H1 (cell line): ENCODE results near the gene AP2B1. TPM values are rescaled to one million over a fixed set of nuclear protein-coding genes. Genes with fewer than 3 reads are reported as not detected.
A peak's percentile ranks its signal among the peaks of the same experiment; 100 is the strongest.

ENCODE experiments used
- CTCF ChIA-PET: fragments of 300-600 bp; sonication (Branson Sonifier 250); formaldehyde crosslinking; loops from one replicate; lab custom pipeline; 2021; ENCODE audit not compliant: partially characterized antibody; lab: Charles Lee
- POLR2A ChIA-PET: fragments of 300-600 bp; sonication (Branson Sonifier 250); formaldehyde crosslinking; loops from one replicate; lab custom pipeline; 2021; ENCODE audit warnings: inconsistent platforms; ENCODE audit not compliant: partially characterized antibody; lab: Charles Lee
- DNase-seq, 2 experiments: peaks; one replicate each; pipeline versions ENCODE4 v3.0.0 to v3.0.0-alpha.2; 2010 to 2022; ENCODE audit warnings: low spot score in 2 of 2, low read depth in 1 of 2, mixed read lengths in 1 of 2
- FAIRE-seq: peaks from 2 replicates; lab custom pipeline; 2011; peaks lifted over from hg19 to GRCh38; lab: Jason Lieb, UNC
- H2AFZ ChIP-seq: 2 replicates; pipeline ENCODE4 v1.8.1; 2012; ENCODE audit warnings: low read length, inconsistent platforms
- H2AK5ac ChIP-seq: 2 replicates; pipeline ENCODE4 v1.6.1; 2013; ENCODE audit warnings: low read depth, low read length
- H2BK120ac ChIP-seq: replicated peaks from 2 replicates; pipeline ENCODE3; 2013; ENCODE audit warnings: low read depth, low read length, inconsistent platforms
- H2BK12ac ChIP-seq: 2 replicates; pipeline ENCODE4 v1.6.1; 2013; ENCODE audit warnings: low read depth, low read length
- H2BK15ac ChIP-seq: 2 replicates; pipeline ENCODE4 v1.6.1; 2013; ENCODE audit warnings: low read length
- H2BK20ac ChIP-seq: 2 replicates; pipeline ENCODE4 v1.6.1; 2013; ENCODE audit warnings: low read length
- H2BK5ac ChIP-seq: 2 replicates; pipeline ENCODE4 v1.6.1; 2013; ENCODE audit warnings: low read depth, low read length
- H3K14ac ChIP-seq: 2 replicates; pipeline ENCODE4 v1.6.1; 2013; ENCODE audit warnings: inconsistent platforms; ENCODE audit not compliant: insufficient read length
- H3K18ac ChIP-seq: 2 replicates; pipeline ENCODE4 v1.6.1; 2013; ENCODE audit warnings: low read length; ENCODE audit errors: extremely low read depth
- H3K23ac ChIP-seq: 2 replicates; pipeline ENCODE4 v1.6.1; 2013; ENCODE audit warnings: inconsistent platforms; ENCODE audit not compliant: insufficient read length
- H3K23me2 ChIP-seq: 2 replicates; pipeline ENCODE4 v1.6.1; 2013; ENCODE audit warnings: low read depth, low read length
- H3K27ac ChIP-seq: 2 replicates; pipeline ENCODE4 v1.6.1; 2011; ENCODE audit warnings: low read depth, low read length, inconsistent platforms
- H3K27me3 ChIP-seq, 4 experiments: replicated peaks in 1 of 4; 1 replicate in 1 of 4; 2 replicates in 3 of 4; pipeline versions ENCODE4 v1.6.1 to v1.8.1; 2011 to 2013; ENCODE audit warnings: low read length in 3 of 4, mild to moderate bottlenecking in 3 of 4, inconsistent platforms in 2 of 4, mixed read lengths in 2 of 4, moderate library complexity in 1 of 4; ENCODE audit not compliant: control insufficient read depth in 3 of 4, insufficient read depth in 3 of 4; ENCODE audit errors: extremely low read depth in 1 of 4
- H3K36me3 ChIP-seq, 4 experiments: 2 replicates each; pipeline versions ENCODE4 v1.6.1 to v1.8.1; 2011 to 2013; ENCODE audit warnings: mild to moderate bottlenecking in 4 of 4, low read length in 3 of 4, moderate library complexity in 2 of 4, control low read depth in 1 of 4, inconsistent platforms in 1 of 4; ENCODE audit not compliant: insufficient read depth in 4 of 4, control insufficient read depth in 2 of 4
- H3K4ac ChIP-seq: replicated peaks from 2 replicates; pipeline ENCODE3; 2013; ENCODE audit warnings: low read length, low read depth, mixed read lengths, inconsistent platforms; ENCODE audit not compliant: insufficient read length
- H3K4me1 ChIP-seq, 4 experiments: replicated peaks in 1 of 4; 1 replicate in 1 of 4; 2 replicates in 3 of 4; pipeline versions ENCODE4 v1.6.1 to v1.8.1; 2011 to 2013; ENCODE audit warnings: low read length in 3 of 4, inconsistent platforms in 2 of 4, mixed read lengths in 1 of 4; ENCODE audit not compliant: insufficient read depth in 4 of 4, control insufficient read depth in 3 of 4
- H3K4me2 ChIP-seq, 2 experiments: 2 replicates each; pipeline versions ENCODE4 v1.6.1 to v1.8.1; 2011 to 2013; ENCODE audit warnings: low read depth in 2 of 2, low read length in 2 of 2, control low read depth in 1 of 2, inconsistent platforms in 1 of 2, mild to moderate bottlenecking in 1 of 2; ENCODE audit not compliant: insufficient read depth in 1 of 2
- H3K4me3 ChIP-seq, 4 experiments: fragments of 200-600, 300-600 bp in 1 of 4; sonication (generic), shearing (Covaris generic), sonication (Bioruptor Twin) in 1 of 4; 2 replicates each; pipeline versions ENCODE4 v1.5.1 to v1.8.1; 2011 to 2016; ENCODE audit warnings: low read length in 4 of 4, low read depth in 3 of 4, control low read depth in 2 of 4, inconsistent platforms in 2 of 4, mild to moderate bottlenecking in 2 of 4, mixed read lengths in 1 of 4, moderate library complexity in 1 of 4; ENCODE audit not compliant: insufficient read depth in 2 of 4; ENCODE audit errors: extremely low read depth in 1 of 4
- H3K56ac ChIP-seq: replicated peaks from 2 replicates; pipeline ENCODE3; 2013; ENCODE audit warnings: low read depth, mild to moderate bottlenecking, mixed read lengths, low read length, inconsistent platforms; ENCODE audit not compliant: insufficient read length
- H3K79me1 ChIP-seq: 2 replicates; pipeline ENCODE4 v1.6.1; 2013; ENCODE audit warnings: low read depth, low read length, control low read depth
- H3K79me2 ChIP-seq, 2 experiments: 2 replicates each; pipeline versions ENCODE4 v1.6.1 to v1.8.1; 2012 to 2013; ENCODE audit warnings: low read length in 2 of 2, mild to moderate bottlenecking in 2 of 2, inconsistent platforms in 1 of 2; ENCODE audit not compliant: insufficient read depth in 2 of 2, control insufficient read depth in 1 of 2
- H3K9ac ChIP-seq, 4 experiments: replicated peaks in 1 of 4; 1 replicate in 1 of 4; 2 replicates in 3 of 4; pipeline versions ENCODE4 v1.6.1 to v1.8.1; 2011 to 2013; ENCODE audit warnings: low read depth in 3 of 4, low read length in 3 of 4, control low read depth in 2 of 4, mild to moderate bottlenecking in 2 of 4, moderate library complexity in 2 of 4, inconsistent platforms in 1 of 4; ENCODE audit errors: extremely low read depth in 1 of 4
- H3K9me3 ChIP-seq, 2 experiments: 2 replicates each; pipeline versions ENCODE4 v1.6.1 to v1.8.1; 2012 to 2013; ENCODE audit warnings: mild to moderate bottlenecking in 2 of 2, moderate library complexity in 2 of 2, control low read depth in 1 of 2, inconsistent platforms in 1 of 2, low read depth in 1 of 2, low read length in 1 of 2, mixed read lengths in 1 of 2; ENCODE audit not compliant: insufficient read depth in 2 of 2
- H4K20me1 ChIP-seq, 2 experiments: replicated peaks in 1 of 2; 2 replicates each; pipeline versions ENCODE3 to v1.8.1; 2011 to 2013; ENCODE audit warnings: inconsistent platforms in 2 of 2, low read length in 2 of 2, mild to moderate bottlenecking in 1 of 2; ENCODE audit not compliant: insufficient read depth in 2 of 2, control insufficient read depth in 1 of 2
- H4K5ac ChIP-seq: 2 replicates; pipeline ENCODE4 v1.6.1; 2013; ENCODE audit warnings: low read length, low read depth, mixed read lengths, inconsistent platforms; ENCODE audit not compliant: insufficient read length
- H4K8ac ChIP-seq: 2 replicates; pipeline ENCODE4 v1.8.0; 2013; ENCODE audit warnings: mild to moderate bottlenecking, moderate library complexity, low read length, inconsistent platforms; ENCODE audit not compliant: insufficient read depth; ENCODE audit errors: extremely low read depth
- H4K91ac ChIP-seq: replicated peaks from 2 replicates; pipeline ENCODE3; 2013; ENCODE audit warnings: low read length, mixed read lengths, inconsistent platforms; ENCODE audit not compliant: insufficient read length
- BACH1 ChIP-seq: IDR thresholded peaks from 2 replicates; pipeline ENCODE4 v1.6.1; 2012; ENCODE audit warnings: low read length, improper control_type of control experiment
- CBX5 ChIP-seq: fragments of 300-800, 300-1000 bp; sonication (generic); IDR thresholded peaks from 2 replicates; pipeline ENCODE4 v1.7.1; 2016; ENCODE audit warnings: antibody characterized with exemption, low read length, low read depth
- CBX8 ChIP-seq: fragments of 300-800, 300-1000 bp; sonication (generic); IDR thresholded peaks from 2 replicates; pipeline ENCODE4 v1.7.1; 2016; ENCODE audit warnings: low read depth, low read length, borderline replicate concordance
- CEBPB ChIP-seq: IDR thresholded peaks from 2 replicates; pipeline ENCODE4 v1.6.1; 2012; ENCODE audit warnings: low read depth, low read length
- CTBP2 ChIP-seq: IDR thresholded peaks from 2 replicates; pipeline ENCODE4 v1.7.0; 2011; ENCODE audit warnings: borderline replicate concordance, mild to moderate bottlenecking, moderate library complexity, mixed read lengths, low read length; ENCODE audit not compliant: insufficient read depth, insufficient read length
- GTF2F1 ChIP-seq: IDR thresholded peaks from 2 replicates; pipeline ENCODE4 v1.6.1; 2012; ENCODE audit warnings: low read depth, low read length, improper control_type of control experiment, borderline replicate concordance
- HDAC6 ChIP-seq: IDR thresholded peaks from one replicate; pipeline ENCODE4 v1.7.1; 2012; ENCODE audit warnings: low read depth, mild to moderate bottlenecking, inconsistent platforms, low read length, moderate library complexity
- KDM1A ChIP-seq: fragments of 200-600, 300-600 bp; sonication (generic); IDR thresholded peaks from 2 replicates; pipeline ENCODE4 v1.7.1; 2016; ENCODE audit warnings: mild to moderate bottlenecking, low read length, borderline replicate concordance
- MAX ChIP-seq: IDR thresholded peaks from 2 replicates; pipeline ENCODE4 v1.6.1; 2012; ENCODE audit warnings: inconsistent platforms
- POLR2AphosphoS5 ChIP-seq: IDR thresholded peaks from 2 replicates; pipeline ENCODE4 v1.6.1; 2011; ENCODE audit warnings: low read depth, low read length
- SRF ChIP-seq: IDR thresholded peaks from 2 replicates; pipeline ENCODE4 v1.6.1; 2011; ENCODE audit warnings: mild to moderate bottlenecking, low read depth, low read length, moderate library complexity
- TAF7 ChIP-seq: optimal IDR thresholded peaks from 2 replicates; pipeline ENCODE3; 2011; ENCODE audit warnings: low read depth, mild to moderate bottlenecking, inconsistent platforms, low read length, moderate library complexity, borderline replicate concordance
- ZNF274 ChIP-seq: IDR thresholded peaks from 2 replicates; pipeline ENCODE4 v1.7.0; 2012; ENCODE audit warnings: low read length, borderline replicate concordance; ENCODE audit errors: extremely low read depth
- WGBS, 2 experiments: shearing (Covaris generic) in 1 of 2; methylation state at CpG; one replicate each; pipeline versions ENCODE4 v1.1.6 to v1.1.7; 2013 to 2015; ENCODE audit warnings: low lambda C conversion rate in 2 of 2, mixed read lengths in 2 of 2, inconsistent platforms in 1 of 2, low coverage in 1 of 2, missing lambda C conversion rate in 1 of 2; ENCODE audit not compliant: insufficient replicate concordance in 2 of 2, insufficient coverage in 1 of 2, insufficient read length in 1 of 2; ENCODE audit errors: extremely low coverage in 1 of 2, missing lambda C conversion rate in 1 of 2; 5-methylcytosine and 5-hydroxymethylcytosine counted together
- polyA plus RNA-seq, 7 experiments: library from polyadenylated mRNA; depleted of rRNA in 3 of 7; stranded (reverse) in 5 of 7; unstranded in 2 of 7; fragments of >200 nt in 5 of 7; fragments of 200-250 nt in 2 of 7; gene quantifications; 1 replicate in 5 of 7; 2 replicates in 1 of 7; 4 replicates in 1 of 7; pipeline versions ENCODE4 v1.2.1 to v1.2.3, GENCODE V29; 2011 to 2013; ENCODE audit warnings: missing spikeins in 2 of 7, mixed read lengths in 2 of 7
- total RNA-seq: library from RNA; stranded (reverse); fragmentation: NEBNext Ultra II Directional; extraction: Animal tissue kit (Norgen Biotek cat#: 25700); gene quantifications from 2 replicates; pipeline ENCODE4 v1.2.1, GENCODE V29; 2021

The AP2B1 gene
- total and polyA plus RNA-seq, 2 of the 8 experiments (the other 6 are each of a cell fraction or from before 2014, with no cell fraction given): 95.5 to 199 TPM

- no peaks in the 10 kb centered on the region; a peak in 2 of 7 replicates for H3K27me3 ChIP-seq
- H3K9me3 ChIP-seq: no peaks in the 10 kb centered on the region
- H3K27ac ChIP-seq: no peak overlapping the region
- no peaks in the 10 kb centered on the region for H3K36me3 ChIP-seq
- no peaks in the 10 kb centered on the region for H3K79me1 ChIP-seq
- H4K20me1 ChIP-seq: no peaks in the 10 kb centered on the region
- 74% methylated on average over 8 of the region's 8 CpGs; no CpG with 5 or more reads in 1 of the 2 experiments for WGBS, 2 experiments
- no peak overlapping the region for H3K56ac ChIP-seq
- TF ChIP-seq BACH1 (no peak), CBX8 (no peak), SRF (no peak), CBX5 (no peak), CTBP2 (no peak), HDAC6 (no peak), ZNF274 (no peak), TAF7 (no peak), MAX (no peak), GTF2F1 (no peak), KDM1A (no peak), CEBPB (no peak), POLR2AphosphoS5 (no peak)
- H2BK20ac ChIP-seq: no peak overlapping the region
- no peak overlapping the region for H3K14ac ChIP-seq
- H3K4me1 ChIP-seq: no peaks in the 10 kb centered on the region
- no peak overlapping the region for H2BK15ac ChIP-seq
- H3K9ac ChIP-seq: no peak overlapping the region
- H3K18ac ChIP-seq: no peak overlapping the region
- no peak overlapping the region for H4K5ac ChIP-seq
- POLR2A ChIA-PET: no interaction called here
- peak overlapping the region; percentile 70; the same call in 1 of the 2 replicates for H2AFZ ChIP-seq
- H2BK5ac ChIP-seq: no peak overlapping the region
- H3K4ac ChIP-seq: no peak overlapping the region
- no peak overlapping the region for H3K4me3 ChIP-seq
- H2BK120ac ChIP-seq: no peak overlapping the region
- no peak for DNase-seq
- H3K23ac ChIP-seq: no peak overlapping the region
- CTCF ChIA-PET: interaction anchor here (1.2 to 4.3 kb wide), 2 partner anchors 10 to 235 kb away, joined by 3 to 25 read pairs; partner anchors contain the start of gene SLFN12L
- no peaks in the 10 kb centered on the region for H3K79me2 ChIP-seq
- no peak overlapping the region for H4K8ac ChIP-seq
- no peak overlapping the region for H2AK5ac ChIP-seq
- H3K23me2 ChIP-seq: no peaks in the 10 kb centered on the region
- no peak overlapping the region for H4K91ac ChIP-seq
- H3K4me2 ChIP-seq: no peak overlapping the region
- no peak for FAIRE-seq
- no peak overlapping the region for H2BK12ac ChIP-seq
These were observed 38.8 kb upstream of the AP2B1 start for GRCh38 chr17:35548208-35548810.
